Measurements from ENCODE around the gene CPXM2. TPM values are rescaled to one million over a fixed set of nuclear protein-coding genes. Genes with fewer than 3 reads are reported as not detected.

CPXM2 gene
- total RNA-seq, 2 donors from 2014 or later = 1.4 to 1.9 TPM

- WGBS, 2 experiments (ENCODE audit: insufficient coverage in 1 of 2, insufficient read length in 1 of 2) = 72 to 92% methylated on average over 3 to 8 of the region's 8 CpGs
- Mint-ChIP-seq H3K27ac (no peak overlapping the region), H3K27me3 (ENCODE audit: insufficient read depth) (peaks cover 15% of the 10 kb centered on the region), H3K4me1 (no peaks in the 10 kb centered on the region), H3K9me3 (no peaks in the 10 kb centered on the region), H3K36me3 (ENCODE audit: low read depth) (no peaks in the 10 kb centered on the region), H3K4me3 (no peak overlapping the region)
- peaks cover 9% of the 10 kb centered on the region for H3K9me3 ChIP-seq (ENCODE audit: control insufficient read depth, low read length)
- H3K4me1 ChIP-seq (ENCODE audit: control insufficient read depth, insufficient read depth, low read length) = no peaks in the 10 kb centered on the region
- no peak overlapping the region for H3K9ac ChIP-seq (ENCODE audit: extremely low read depth, low read length, poor library complexity, severe bottlenecking)
- no peak for TF ChIP-seq CTCF (conservative IDR thresholded peaks at IDR 0.05)
- H3K4me3 ChIP-seq (ENCODE audit: low read length) = no peak overlapping the region
- no peak overlapping the region for H3K27ac ChIP-seq (ENCODE audit: low read depth, low read length)
- H3K36me3 ChIP-seq (ENCODE audit: control insufficient read depth, insufficient read depth, low read length) = no peaks in the 10 kb centered on the region
- DNase-seq = no peak
- H3K27me3 ChIP-seq (ENCODE audit: control insufficient read depth, insufficient read depth, low read length, poor library complexity, severe bottlenecking) = no peaks in the 10 kb centered on the region
Observed at GRCh38 chr10:123913688-123914268, 22.2 kb upstream of the CPXM2 start.

GRCh38 chr10:123912871-123913270 lies 21.3 kb upstream of the CPXM2 start:
- Mint-ChIP-seq H3K27ac (no peak overlapping the region), H3K4me1 (no peaks in the 10 kb centered on the region), H3K9me3 (no peaks in the 10 kb centered on the region), H3K27me3 (ENCODE audit: insufficient read depth) (peaks cover 11% of the 10 kb centered on the region), H3K36me3 (ENCODE audit: low read depth) (no peaks in the 10 kb centered on the region), H3K4me3 (no peak overlapping the region)
- Histone ChIP-seq H3K27ac (ENCODE audit: low read depth, low read length) (no peak overlapping the region), H3K9me3 (ENCODE audit: control insufficient read depth, low read length) (no peaks in the 10 kb centered on the region), H3K9ac (ENCODE audit: extremely low read depth, low read length, poor library complexity, severe bottlenecking) (no peak overlapping the region), H3K4me1 (ENCODE audit: control insufficient read depth, insufficient read depth, low read length) (no peaks in the 10 kb centered on the region), H3K36me3 (ENCODE audit: control insufficient read depth, insufficient read depth, low read length) (no peaks in the 10 kb centered on the region), H3K27me3 (ENCODE audit: control insufficient read depth, insufficient read depth, low read length, poor library complexity, severe bottlenecking) (no peaks in the 10 kb centered on the region), H3K4me3 (ENCODE audit: low read length) (no peak overlapping the region)
- no peak for TF ChIP-seq CTCF (conservative IDR thresholded peaks at IDR 0.05)
- WGBS, 2 experiments (ENCODE audit: insufficient coverage in 1 of 2, insufficient read length in 1 of 2) = 58% methylated on average over 3 of the region's 3 CpGs; no CpG with 5 or more reads in 1 of the 2 experiments
- no peak for DNase-seq

GRCh38 chr10:123912466-123912865 lies 20.9 kb upstream of the CPXM2 start:
- no peak overlapping the region for H3K4me3 ChIP-seq (ENCODE audit: low read length)
- H3K9ac ChIP-seq (ENCODE audit: extremely low read depth, low read length, poor library complexity, severe bottlenecking) = no peak overlapping the region
- no peaks in the 10 kb centered on the region for H3K27me3 ChIP-seq (ENCODE audit: control insufficient read depth, insufficient read depth, low read length, poor library complexity, severe bottlenecking)
- Mint-ChIP-seq H3K4me3 (no peak overlapping the region), H3K27me3 (ENCODE audit: insufficient read depth) (peaks cover 10% of the 10 kb centered on the region), H3K36me3 (ENCODE audit: low read depth) (no peaks in the 10 kb centered on the region), H3K4me1 (no peaks in the 10 kb centered on the region), H3K9me3 (no peaks in the 10 kb centered on the region), H3K27ac (no peak overlapping the region)
- H3K9me3 ChIP-seq (ENCODE audit: control insufficient read depth, low read length) = no peaks in the 10 kb centered on the region
- no peaks in the 10 kb centered on the region for H3K4me1 ChIP-seq (ENCODE audit: control insufficient read depth, insufficient read depth, low read length)
- DNase-seq = no peak
- no peaks in the 10 kb centered on the region for H3K36me3 ChIP-seq (ENCODE audit: control insufficient read depth, insufficient read depth, low read length)
- no peak overlapping the region for H3K27ac ChIP-seq (ENCODE audit: low read depth, low read length)
- TF ChIP-seq CTCF (conservative IDR thresholded peaks at IDR 0.05) = no peak
- WGBS, 2 experiments (ENCODE audit: insufficient coverage in 1 of 2, insufficient read length in 1 of 2) = 85 to 94% methylated on average over 4 of the region's 4 CpGs

All from endodermal cell (in vitro differentiated cells).